GM12878 (cell line): ENCODE data around the gene CLK2. TPM values are rescaled to one million over a fixed set of nuclear protein-coding genes. Genes with fewer than 3 reads are reported as not detected.

Experiments
- ATAC-seq: fragments of 200-7000 bp; cut with Tn5 transposase; 3 replicates; pipeline ENCODE4 v1.9.1; 2020; ENCODE audit warnings: mild to moderate bottlenecking, moderate library complexity
- BruUV-seq: library from RNA; stranded (reverse); fragments of 400-500 nt; replicated peaks from 2 replicates; lab custom pipeline; 2021; lab: Mats Ljungman, UMichigan
- CTCF ChIA-PET: fragments of 300-600 bp; sonication (Branson Sonifier 250); formaldehyde crosslinking; extraction: SDS; loops from one replicate; lab custom pipeline; 2021; ENCODE audit warnings: inconsistent platforms; lab: Yijun Ruan, JAX
- POLR2A ChIA-PET: fragments of 350-600 bp; formaldehyde crosslinking; extraction: SDS; loops from one replicate; lab custom pipeline; 2021; ENCODE audit warnings: inconsistent platforms; lab: Charles Lee
- RAD21 ChIA-PET: fragments of 300-600 bp; sonication (Branson Sonifier 250); formaldehyde crosslinking; loops from one replicate; lab custom pipeline; 2023; ENCODE audit warnings: antibody characterized with exemption; ENCODE audit not compliant: unreplicated experiment; lab: Charles Lee
- SMC1A ChIA-PET: fragments of 300-600 bp; sonication (Branson Sonifier 250); formaldehyde crosslinking; loops from one replicate; lab custom pipeline; 2023; ENCODE audit not compliant: unreplicated experiment, uncharacterized antibody; lab: Charles Lee
- DNase-seq: peaks from one replicate; pipeline ENCODE4 v3.0.0-alpha.2; 2011; ENCODE audit warnings: low read depth, low spot score
- FAIRE-seq: peaks from 3 replicates; lab custom pipeline; 2011; peaks lifted over from hg19 to GRCh38; lab: Jason Lieb, UNC
- H2AFZ ChIP-seq: 2 replicates; pipeline ENCODE4 v1.6.0; 2011; ENCODE audit warnings: low read depth, low read length, control low read depth; ENCODE audit not compliant: control insufficient read depth
- H3K27ac ChIP-seq: 2 replicates; pipeline ENCODE4 v1.5.1; 2011; ENCODE audit warnings: control low read depth; ENCODE audit not compliant: control insufficient read depth, insufficient read depth
- H3K27me3 ChIP-seq, 2 experiments: replicated peaks in 1 of 2; 2 replicates each; pipeline versions ENCODE4 v1.6.0 to v1.6.1; 2011; ENCODE audit warnings: low read length in 1 of 2; ENCODE audit not compliant: control insufficient read depth in 2 of 2, insufficient read depth in 2 of 2
- H3K36me3 ChIP-seq, 2 experiments: 2 replicates each; pipeline ENCODE4 v1.5.1; 2011; ENCODE audit warnings: low read length in 1 of 2; ENCODE audit not compliant: control insufficient read depth in 2 of 2, insufficient read depth in 2 of 2
- H3K4me1 ChIP-seq: 2 replicates; pipeline ENCODE4 v1.6.1; 2011; ENCODE audit warnings: mild to moderate bottlenecking, low read length, moderate library complexity, mixed read lengths; ENCODE audit not compliant: control insufficient read depth, insufficient read depth
- H3K4me2 ChIP-seq: 2 replicates; pipeline ENCODE4 v1.6.0; 2011; ENCODE audit warnings: control low read depth; ENCODE audit not compliant: control insufficient read depth, insufficient read depth
- H3K4me3 ChIP-seq: fragments of 200-600 bp; sonication (generic); 2 replicates; pipeline ENCODE4 v1.5.1; 2016
- H3K79me2 ChIP-seq: 2 replicates; pipeline ENCODE4 v1.6.0; 2011; ENCODE audit warnings: low read length; ENCODE audit not compliant: control insufficient read depth, insufficient read depth
- H3K9ac ChIP-seq: 2 replicates; pipeline ENCODE4 v1.8.0; 2011; ENCODE audit warnings: low read length, control low read depth, mixed read lengths; ENCODE audit not compliant: control insufficient read depth, insufficient read depth
- H3K9me3 ChIP-seq: replicated peaks from 3 replicates; pipeline ENCODE4 v1.5.1; 2011; ENCODE audit warnings: mild to moderate bottlenecking, low read length; ENCODE audit not compliant: control insufficient read depth, insufficient read depth
- H4K20me1 ChIP-seq: 2 replicates; pipeline ENCODE4 v1.6.0; 2011; ENCODE audit not compliant: control insufficient read depth, insufficient read depth
- BCL11A ChIP-seq: IDR thresholded peaks from 2 replicates; pipeline ENCODE4 v1.6.1; 2011; ENCODE audit warnings: low read depth, low read length
- BHLHE40 ChIP-seq, 2 experiments: fragments of 450-650 bp in 1 of 2; IDR thresholded peaks; 2 replicates each; pipeline ENCODE4 v1.6.1; 2011 to 2017; ENCODE audit warnings: low read depth in 2 of 2, borderline replicate concordance in 1 of 2, improper control_type of control experiment in 1 of 2, low read length in 1 of 2, mild to moderate bottlenecking in 1 of 2
- CREM ChIP-seq: IDR thresholded peaks from 2 replicates; pipeline ENCODE4 v1.6.1; 2014; ENCODE audit warnings: antibody characterized with exemption, low read depth
- MLLT1 ChIP-seq: fragments of 450-650 bp; IDR thresholded peaks from 2 replicates; pipeline ENCODE4 v1.6.1; 2016; ENCODE audit warnings: mild to moderate bottlenecking
- POLR2AphosphoS2 ChIP-seq: IDR thresholded peaks from 2 replicates; pipeline ENCODE4 v1.6.1; 2011; ENCODE audit warnings: low read depth, mild to moderate bottlenecking, low read length, improper control_type of control experiment, moderate library complexity
- ZBTB33 ChIP-seq: fragments of 450-650 bp; IDR thresholded peaks from 2 replicates; pipeline ENCODE4 v1.6.1; 2017; ENCODE audit warnings: mild to moderate bottlenecking
- WGBS: methylation state at CpG from one replicate; pipeline ENCODE4 v1.1.6; 2016; ENCODE audit warnings: low lambda C conversion rate; ENCODE audit not compliant: insufficient replicate concordance, insufficient coverage; ENCODE audit errors: missing lambda C conversion rate; 5-methylcytosine and 5-hydroxymethylcytosine counted together
- in situ Hi-C: fragments of 300-500 bp; cut with MboI; formaldehyde crosslinking; loops from 9 replicates; pipeline ENCODE4 v1.14.3; 2018; ENCODE audit warnings: mixed read lengths
- intact Hi-C: fragments of 100-400 bp; cut with micrococcal nuclease; formaldehyde crosslinking; loops from one replicate; pipeline ENCODE4 v1.14.2; 2022; ENCODE audit not compliant: unreplicated experiment
- polyA plus RNA-seq, 11 experiments: library from polyadenylated mRNA; depleted of rRNA in 4 of 11; unstranded in 6 of 11; stranded (reverse) in 5 of 11; fragments of >200 nt; fragmentation: Nextera tagmentation in 4 of 11; fragmentation: Illumina TruSeq in 1 of 11; extraction: Ambion mirVana in 4 of 11; extraction: Trizol in 1 of 11; gene quantifications; 1 replicate in 1 of 11; 2 replicates in 10 of 11; pipeline versions ENCODE4 v1.2.1 to v1.2.3, GENCODE V29; 2011 to 2016; ENCODE audit warnings: inconsistent platforms in 2 of 11, missing spikeins in 2 of 11, low read depth in 1 of 11
- total RNA-seq, 4 experiments: library from RNA; depleted of rRNA in 3 of 4; stranded (reverse); fragments of >200 nt in 3 of 4; fragmentation: Illumina TruSeq in 1 of 4; extraction: Trizol in 1 of 4; gene quantifications; 2 replicates each; pipeline versions ENCODE4 v1.2.1 to v1.2.3, GENCODE V29; 2013 to 2021

The CLK2 gene
- total and polyA plus RNA-seq, 10 of the 15 experiments (the other 5 are each of a cell fraction or from before 2014, with no cell fraction given) = 11.1 to 83.7 (median 36.7) TPM

GRCh38 chr1:155305881-155306391 lies 32.6 kb upstream of the CLK2 start:
- intact Hi-C loops = no loop called here
- Histone ChIP-seq H3K27me3 (no peaks in the 10 kb centered on the region), H3K27ac (no peak overlapping the region), H3K9me3 (no peaks in the 10 kb centered on the region), H4K20me1 (no peaks in the 10 kb centered on the region), H3K4me1 (peaks cover 10% of the 10 kb centered on the region), H3K9ac (no peak overlapping the region), H3K4me2 (no peak overlapping the region), H2AFZ (no peak overlapping the region), H3K36me3 (peaks cover 0 to 7% of the 10 kb centered on the region in 2 experiments; a peak in 2 of 4 replicates), H3K4me3 (no peak overlapping the region), H3K79me2 (peaks cover 23% of the 10 kb centered on the region)
- WGBS = 77% methylated on average over 7 of the region's 7 CpGs
- DNase-seq (no peak), FAIRE-seq (no peak), ATAC-seq (no peak)
- ChIA-PET SMC1A (interaction anchor here (1.0 to 5.8 kb wide), 4 partner anchors 12 to 198 kb away, joined by 3 to 44 read pairs (median 4); no protein-coding TSS in a partner anchor), POLR2A (interaction anchor here (0.6 to 4.4 kb wide), 6 partner anchors 10 to 577 kb away, joined by 3 to 41 read pairs (median 4); partner anchors contain the start of gene CLK2), RAD21 (interaction anchor here (1.0 to 4.8 kb wide), 5 partner anchors 13 to 81 kb away, joined by 3 to 44 read pairs (median 3); partner anchors contain the start of gene CLK2), CTCF (interaction anchor here (0.6 to 5.3 kb wide), 4 partner anchors 16 to 64 kb away, joined by 3 to 74 read pairs (median 25); partner anchors contain the start of gene RUSC1)
- BruUV-seq = no TSS peak
- in situ Hi-C loops = no loop called here
- TF ChIP-seq POLR2AphosphoS2 (no peak), BHLHE40 (IDR thresholded peaks at IDR 0.05; ENCODE audit: borderline replicate concordance in 1 of 2, low read depth in 2 of 2, low read length in 1 of 2) (no peak)

- H3K9me3 ChIP-seq = no peaks in the 10 kb centered on the region
- no peak for FAIRE-seq
- ChIA-PET RAD21 (interaction anchor here (1.1 to 4.8 kb wide), 5 partner anchors 18 to 80 kb away, joined by 3 to 44 read pairs (median 4); partner anchors contain the start of gene CLK2), SMC1A (interaction anchor here (0.6 to 5.8 kb wide), 4 partner anchors 14 to 63 kb away, joined by 3 to 44 read pairs (median 4); partner anchors contain the start of gene CLK2), CTCF (interaction anchor here (0.6 to 5.3 kb wide), 7 partner anchors 12 to 151 kb away, joined by 3 to 74 read pairs (median 4); partner anchors contain the start of genes HCN3 and RUSC1)
- peaks cover 3% of the 10 kb centered on the region; the same call in 1 of the 2 replicates for H3K4me1 ChIP-seq
- TF ChIP-seq ZBTB33 (peak; percentile 84), MLLT1 (peak; percentile 97), BCL11A (no peak), CREM (no peak)
- TF ChIP-seq, all 136 proteins: peak for 2
- 77% methylated on average over 11 of the region's 11 CpGs for WGBS
- Histone ChIP-seq H3K79me2 (peaks cover 10% of the 10 kb centered on the region), H4K20me1 (no peaks in the 10 kb centered on the region), H3K9ac (no peak overlapping the region), H3K4me2 (no peak overlapping the region), H3K27ac (no peak overlapping the region), H3K36me3 (no peaks in the 10 kb centered on the region), H2AFZ (no peak overlapping the region), H3K4me3 (no peak overlapping the region), H3K27me3 (no peaks in the 10 kb centered on the region)
- DNase-seq = no peak
- ATAC-seq = no peak
- POLR2A ChIA-PET = interaction anchor here (0.6 to 4.4 kb wide), 11 partner anchors 8 to 501 kb away, joined by 3 to 41 read pairs (median 4); partner anchors contain the start of gene CLK2
- in situ Hi-C loops (no loop called here), intact Hi-C loops (no loop called here)
- BruUV-seq = no TSS peak
Observed at GRCh38 chr1:155304558-155305063, 31.3 kb upstream of the CLK2 start.
